ENCODE measurements around the gene TOM1L1.

TOM1L1 gene

GRCh38 chr17:55004484-55004883, 103.8 kb downstream of the TOM1L1 start:
- no peak for DNase-seq

- peak; percentile 56 to 67 for DNase-seq
Observed at GRCh38 chr17:55005520-55005919, 104.9 kb downstream of the TOM1L1 start.

Data from Kasumi-1 (cell line).